HCT116 (cell line): ENCODE data around the gene ESPL1.

ENCODE experiments used
- ATF3 ChIP-seq: IDR thresholded peaks from 2 replicates; pipeline ENCODE4 v1.6.1; 2012
- CBX3 ChIP-seq: IDR thresholded peaks from 2 replicates; pipeline ENCODE4 v1.6.1; 2012; ENCODE audit warnings: low read depth
- EGR1 ChIP-seq: IDR thresholded peaks from 2 replicates; pipeline ENCODE4 v1.6.1; 2012; ENCODE audit warnings: low read depth
- ELF1 ChIP-seq: IDR thresholded peaks from 2 replicates; pipeline ENCODE4 v1.6.1; 2012; ENCODE audit warnings: low read depth, borderline replicate concordance
- EZH2 ChIP-seq: fragments of 200-600 bp; sonication (generic); IDR thresholded peaks from 2 replicates; pipeline ENCODE4 v1.6.1; 2017; ENCODE audit warnings: antibody characterized with exemption, mixed run types
- MAX ChIP-seq: IDR thresholded peaks from 2 replicates; pipeline ENCODE4 v1.6.1; 2012
- POLR2A ChIP-seq: IDR thresholded peaks from 2 replicates; pipeline ENCODE4 v1.7.0; 2011; ENCODE audit warnings: borderline replicate concordance; ENCODE audit not compliant: insufficient read depth, insufficient read length; ENCODE audit errors: extremely low read depth
- RAD21 ChIP-seq: IDR thresholded peaks from 2 replicates; pipeline ENCODE4 v1.6.1; 2012; ENCODE audit warnings: low read depth, mild to moderate bottlenecking
- REST ChIP-seq: IDR thresholded peaks from 2 replicates; pipeline ENCODE4 v1.6.1; 2012; ENCODE audit warnings: low read depth
- TCF7L2 ChIP-seq: IDR thresholded peaks from 2 replicates; pipeline ENCODE4 v1.7.0; 2011; ENCODE audit warnings: borderline replicate concordance, inconsistent platforms; ENCODE audit not compliant: insufficient read depth, insufficient read length; ENCODE audit errors: extremely low read depth
- YY1 ChIP-seq: IDR thresholded peaks from 2 replicates; pipeline ENCODE4 v1.6.1; 2011; ENCODE audit warnings: low read length, low read depth, moderate library complexity, mild to moderate bottlenecking; ENCODE audit not compliant: insufficient replicate concordance; ENCODE audit errors: extremely low read depth
- ZNF274 ChIP-seq: fragments of 200-500 bp; sonication (Bioruptor generic); IDR thresholded peaks from 2 replicates; pipeline ENCODE4 v1.6.1; 2014; ENCODE audit warnings: mild to moderate bottlenecking, low read depth, low read length, inconsistent platforms
- TF ChIP-seq, protein P1 (sequence below), 3 experiments: fragments of 200-600 bp in 1 of 3; sonication (generic) in 1 of 3; IDR thresholded peaks in 2 of 3; conservative IDR thresholded peaks in 1 of 3; 2 replicates each; pipeline ENCODE4 v1.5.1; 2012 to 2017; ENCODE audit warnings: low read depth in 2 of 3, low read length in 2 of 3, antibody characterized with exemption in 1 of 3, borderline replicate concordance in 1 of 3, control low read depth in 1 of 3, mild to moderate bottlenecking in 1 of 3, mixed read lengths in 1 of 3, mixed run types in 1 of 3, moderate library complexity in 1 of 3; ENCODE audit not compliant: insufficient read depth in 1 of 3
- TF ChIP-seq, protein P2 (sequence below): IDR thresholded peaks from 2 replicates; pipeline ENCODE4 v1.6.1; 2011; ENCODE audit warnings: mild to moderate bottlenecking, low read length, moderate library complexity; ENCODE audit not compliant: insufficient replicate concordance; ENCODE audit errors: extremely low read depth

DNA sequence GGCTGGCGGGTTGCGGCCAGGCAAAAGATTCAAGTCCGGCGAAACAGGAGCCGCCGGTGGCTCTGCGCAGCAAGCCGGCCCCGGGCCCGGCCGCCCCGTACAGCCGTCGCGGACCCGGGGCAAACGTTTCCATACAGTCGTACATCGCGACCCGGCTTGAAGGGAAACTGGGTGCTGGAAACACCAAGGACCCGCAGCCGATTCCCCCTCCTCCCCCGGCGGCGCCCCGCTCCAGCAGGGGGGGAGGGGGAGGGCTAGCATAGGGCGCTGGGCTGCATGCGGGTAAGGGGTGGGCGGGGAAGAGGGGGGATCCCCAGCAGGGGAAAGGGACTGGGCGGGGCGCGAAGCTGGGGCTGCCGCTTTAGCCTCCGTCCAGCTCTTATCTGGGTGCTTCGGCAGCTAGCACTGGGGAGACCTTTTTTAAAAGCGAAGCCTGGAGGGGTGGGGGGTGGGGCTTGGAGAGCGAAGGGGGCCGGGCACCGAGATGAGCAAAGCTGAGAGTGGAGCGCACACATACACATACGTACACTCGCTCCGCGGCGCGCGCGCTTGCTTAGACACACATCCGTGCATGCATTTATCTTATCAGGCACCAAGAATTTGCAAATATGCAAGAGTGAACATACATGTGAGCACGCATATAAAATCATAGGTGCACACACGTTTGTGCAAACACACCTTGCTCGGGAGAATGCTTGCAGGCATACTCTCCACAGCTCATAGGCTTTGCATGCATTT, 48.0 kb upstream of the ESPL1 start:
- TF ChIP-seq ZNF274 (no peak), RAD21 (no peak), REST (no peak), EZH2 (no peak), YY1 (no peak), POLR2A (no peak), MAX (no peak), ELF1 (no peak), CBX3 (no peak), EGR1 (no peak), TCF7L2 (no peak), ATF3 (no peak)
- TF ChIP-seq, protein P1, sequence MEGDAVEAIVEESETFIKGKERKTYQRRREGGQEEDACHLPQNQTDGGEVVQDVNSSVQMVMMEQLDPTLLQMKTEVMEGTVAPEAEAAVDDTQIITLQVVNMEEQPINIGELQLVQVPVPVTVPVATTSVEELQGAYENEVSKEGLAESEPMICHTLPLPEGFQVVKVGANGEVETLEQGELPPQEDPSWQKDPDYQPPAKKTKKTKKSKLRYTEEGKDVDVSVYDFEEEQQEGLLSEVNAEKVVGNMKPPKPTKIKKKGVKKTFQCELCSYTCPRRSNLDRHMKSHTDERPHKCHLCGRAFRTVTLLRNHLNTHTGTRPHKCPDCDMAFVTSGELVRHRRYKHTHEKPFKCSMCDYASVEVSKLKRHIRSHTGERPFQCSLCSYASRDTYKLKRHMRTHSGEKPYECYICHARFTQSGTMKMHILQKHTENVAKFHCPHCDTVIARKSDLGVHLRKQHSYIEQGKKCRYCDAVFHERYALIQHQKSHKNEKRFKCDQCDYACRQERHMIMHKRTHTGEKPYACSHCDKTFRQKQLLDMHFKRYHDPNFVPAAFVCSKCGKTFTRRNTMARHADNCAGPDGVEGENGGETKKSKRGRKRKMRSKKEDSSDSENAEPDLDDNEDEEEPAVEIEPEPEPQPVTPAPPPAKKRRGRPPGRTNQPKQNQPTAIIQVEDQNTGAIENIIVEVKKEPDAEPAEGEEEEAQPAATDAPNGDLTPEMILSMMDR (IDR thresholded peaks at IDR 0.05 in 2 of 3, conservative IDR thresholded peaks at IDR 0.05 in 1 of 3; ENCODE audit: borderline replicate concordance in 1 of 3, insufficient read depth in 1 of 3, low read depth in 2 of 3, low read length in 2 of 3) = no peak
- TF ChIP-seq, protein P2, sequence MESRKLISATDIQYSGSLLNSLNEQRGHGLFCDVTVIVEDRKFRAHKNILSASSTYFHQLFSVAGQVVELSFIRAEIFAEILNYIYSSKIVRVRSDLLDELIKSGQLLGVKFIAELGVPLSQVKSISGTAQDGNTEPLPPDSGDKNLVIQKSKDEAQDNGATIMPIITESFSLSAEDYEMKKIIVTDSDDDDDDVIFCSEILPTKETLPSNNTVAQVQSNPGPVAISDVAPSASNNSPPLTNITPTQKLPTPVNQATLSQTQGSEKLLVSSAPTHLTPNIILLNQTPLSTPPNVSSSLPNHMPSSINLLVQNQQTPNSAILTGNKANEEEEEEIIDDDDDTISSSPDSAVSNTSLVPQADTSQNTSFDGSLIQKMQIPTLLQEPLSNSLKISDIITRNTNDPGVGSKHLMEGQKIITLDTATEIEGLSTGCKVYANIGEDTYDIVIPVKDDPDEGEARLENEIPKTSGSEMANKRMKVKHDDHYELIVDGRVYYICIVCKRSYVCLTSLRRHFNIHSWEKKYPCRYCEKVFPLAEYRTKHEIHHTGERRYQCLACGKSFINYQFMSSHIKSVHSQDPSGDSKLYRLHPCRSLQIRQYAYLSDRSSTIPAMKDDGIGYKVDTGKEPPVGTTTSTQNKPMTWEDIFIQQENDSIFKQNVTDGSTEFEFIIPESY = no peak
